HG02798 (cell line): Measurements from ENCODE around the gene ADAMTS16.

Experiments
- ATAC-seq: cut with Tn5 transposase; IDR thresholded peaks from one replicate; pipeline ENCODE4 v1.9.1; 2021; ENCODE audit warnings: mild to moderate bottlenecking; ENCODE audit not compliant: unreplicated experiment, poor library complexity

ADAMTS16 gene

DNA sequence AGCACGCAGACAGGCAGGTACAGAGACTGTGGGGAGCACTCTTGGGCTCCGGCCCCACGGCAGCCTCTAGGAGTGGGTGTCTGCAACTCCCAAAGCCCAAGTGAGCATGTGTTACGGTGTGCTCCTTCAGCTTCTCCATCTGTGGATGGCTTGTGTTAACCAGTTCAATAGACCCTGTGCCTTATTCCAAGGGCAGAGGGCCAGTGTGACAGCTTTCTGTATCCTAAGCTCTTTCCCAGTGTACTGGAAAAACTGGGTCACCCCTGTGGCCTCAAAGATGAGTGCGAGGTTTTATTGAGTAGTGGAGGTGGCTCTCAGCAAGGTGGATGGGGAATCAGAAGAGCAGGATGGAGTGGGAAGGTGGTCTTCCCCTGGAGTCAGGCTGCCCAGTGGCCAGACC is 78.3 kb downstream of the ADAMTS16 start:
- ATAC-seq, result no peak

DNA sequence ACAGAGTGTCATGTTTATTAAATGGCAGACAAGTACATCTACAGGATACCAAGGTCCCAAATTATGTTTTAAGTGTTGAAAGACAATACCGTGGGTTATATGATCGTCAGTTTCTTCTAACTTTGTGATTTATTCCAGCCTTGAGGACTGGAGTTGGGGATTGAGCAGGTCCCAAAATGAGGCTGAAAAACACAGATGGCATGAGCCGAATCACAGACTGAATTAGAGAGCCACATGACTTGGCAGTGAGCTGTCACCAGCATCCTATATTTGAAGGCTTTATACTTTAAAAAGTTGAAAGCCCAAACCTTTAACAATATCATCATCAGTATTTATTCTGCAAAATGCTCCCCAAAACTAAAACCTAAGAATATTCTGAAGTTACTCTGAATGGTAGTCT is 79.4 kb downstream of the ADAMTS16 start:
- ATAC-seq, result no peak

DNA sequence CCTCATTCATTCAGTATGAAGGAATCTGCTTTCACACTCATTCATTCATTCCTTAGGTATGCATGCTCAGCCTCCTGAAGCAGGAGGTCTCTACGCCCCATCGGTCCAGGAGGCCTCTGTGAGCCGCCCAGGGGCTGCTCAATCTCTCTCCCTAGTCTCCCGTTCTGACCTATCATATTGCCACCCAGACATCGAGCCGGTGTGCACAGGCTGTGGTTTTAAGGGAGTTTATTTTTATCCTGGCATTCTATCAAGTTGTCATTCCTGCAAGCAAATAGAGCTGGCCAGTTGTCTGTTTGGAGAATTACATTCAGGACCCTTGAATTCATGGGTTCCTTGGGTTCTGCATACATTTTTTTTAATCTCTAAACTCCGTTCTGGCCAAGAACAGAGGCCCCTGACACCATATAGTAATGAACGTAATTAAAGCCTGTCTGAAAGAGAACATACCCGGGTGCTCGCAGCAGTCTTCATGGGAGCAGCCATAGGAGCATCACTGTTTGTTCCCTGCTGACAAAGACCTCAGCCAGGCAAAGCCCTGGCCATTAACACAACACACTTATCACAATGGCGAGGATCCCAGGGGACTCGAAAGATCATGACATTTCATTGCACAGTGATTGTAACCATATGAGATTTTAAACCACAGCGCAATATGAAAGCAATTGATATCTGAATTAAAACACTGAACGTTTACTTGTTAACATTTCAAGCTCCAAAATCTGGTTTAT is 80.9 kb downstream of the ADAMTS16 start:
- no peak for ATAC-seq

DNA sequence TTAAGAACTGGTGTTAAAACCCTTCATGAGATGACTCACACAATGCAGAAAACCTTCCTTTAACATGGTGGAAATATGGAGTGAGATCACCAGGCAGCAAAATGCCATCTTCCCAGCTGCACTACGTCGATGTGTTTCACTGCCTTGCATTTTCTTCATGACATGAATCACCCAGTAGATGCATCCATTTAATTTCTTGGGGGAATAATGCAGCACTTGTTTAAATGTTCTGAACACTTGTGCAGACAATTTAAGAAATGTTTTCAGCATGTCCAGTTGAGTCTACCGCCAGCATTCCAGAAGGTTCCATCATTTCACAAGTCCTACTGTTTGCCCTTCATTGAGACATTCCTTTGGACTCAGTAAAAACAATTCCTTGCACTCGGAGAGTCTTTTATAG is 81.6 kb downstream of the ADAMTS16 start:
- no peak for ATAC-seq

GRCh38 chr5:5231576-5231975 is 91.4 kb downstream of the ADAMTS16 start:
- no peak for ATAC-seq

DNA sequence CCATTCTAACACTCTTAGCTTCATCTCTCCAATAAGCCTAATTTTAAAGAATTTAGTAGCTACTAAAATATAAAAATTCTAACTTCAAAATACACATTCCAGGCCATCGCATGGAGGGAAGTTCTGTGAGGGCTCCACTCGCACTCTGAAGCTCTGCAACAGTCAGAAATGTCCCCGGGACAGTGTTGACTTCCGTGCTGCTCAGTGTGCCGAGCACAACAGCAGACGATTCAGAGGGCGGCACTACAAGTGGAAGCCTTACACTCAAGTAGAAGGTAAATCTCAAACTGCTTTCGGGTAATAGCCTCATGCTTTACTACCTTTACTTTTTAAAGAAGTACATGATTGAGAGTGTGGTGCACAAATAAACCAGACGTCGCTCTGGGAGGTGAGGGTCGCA is 94.8 kb downstream of the ADAMTS16 start:
- no peak for ATAC-seq

DNA sequence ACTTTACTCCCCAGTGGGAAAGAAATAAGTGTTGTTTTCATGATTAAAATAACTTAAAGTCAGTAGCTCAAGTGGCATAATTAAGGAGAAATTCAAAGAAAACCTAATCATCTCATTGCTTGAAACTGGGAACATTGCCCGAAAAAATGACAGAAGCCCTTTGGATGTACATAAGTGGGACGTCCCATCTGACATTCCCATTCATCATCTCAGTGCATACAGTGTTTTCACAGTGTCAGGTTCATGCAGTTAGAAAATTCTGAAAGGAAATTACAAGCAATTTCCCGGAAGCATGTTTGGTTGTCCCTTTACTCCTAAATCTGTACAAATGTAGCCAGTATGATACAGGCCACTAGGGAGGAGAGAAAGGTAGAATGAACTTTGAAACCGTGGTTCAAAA is 95.6 kb downstream of the ADAMTS16 start:
- ATAC-seq, result no peak

DNA sequence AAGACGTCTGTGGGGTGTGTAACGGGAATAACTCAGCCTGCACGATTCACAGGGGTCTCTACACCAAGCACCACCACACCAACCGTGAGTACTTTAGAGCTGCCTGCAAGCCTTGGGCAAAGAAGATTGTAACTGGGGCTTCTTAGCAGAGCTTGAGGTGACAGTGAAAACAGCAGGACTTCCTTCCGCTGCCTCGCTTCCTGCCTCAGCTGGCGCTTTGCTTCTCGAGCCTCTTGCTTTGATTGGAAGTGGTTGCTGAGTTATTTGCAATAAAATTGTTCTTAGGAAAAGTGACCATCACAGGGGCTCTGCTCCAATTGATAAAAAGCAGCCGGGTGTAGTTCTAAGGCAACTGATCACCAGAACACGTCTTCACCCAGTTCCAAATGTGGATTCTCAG is 99.1 kb downstream of the ADAMTS16 start:
- ATAC-seq, result no peak

- no peak for ATAC-seq
Measured at GRCh38 chr5:5240234-5240633, 100.1 kb downstream of the ADAMTS16 start.

DNA sequence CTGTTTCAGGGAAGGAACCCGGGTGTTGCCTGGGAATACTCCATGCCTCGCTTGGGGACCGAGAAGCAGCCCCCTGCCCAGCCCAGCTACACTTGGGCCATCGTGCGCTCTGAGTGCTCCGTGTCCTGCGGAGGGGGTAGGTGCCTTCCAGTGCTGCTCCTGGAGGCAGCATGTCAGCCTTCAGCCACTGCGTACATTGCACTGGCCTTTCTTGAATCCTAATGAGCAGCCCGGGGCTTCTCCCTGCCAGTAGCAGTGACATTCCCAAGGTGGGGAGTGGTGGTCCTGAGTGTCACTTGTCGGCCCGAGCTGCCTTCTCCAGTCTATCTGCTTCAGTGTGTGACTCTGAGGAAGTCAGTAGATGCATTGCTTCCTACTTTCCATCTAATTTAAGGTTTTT is 101.9 kb downstream of the ADAMTS16 start:
- no peak for ATAC-seq

- ATAC-seq, result no peak
Measured at GRCh38 chr5:5246736-5247135, 106.6 kb downstream of the ADAMTS16 start.

DNA sequence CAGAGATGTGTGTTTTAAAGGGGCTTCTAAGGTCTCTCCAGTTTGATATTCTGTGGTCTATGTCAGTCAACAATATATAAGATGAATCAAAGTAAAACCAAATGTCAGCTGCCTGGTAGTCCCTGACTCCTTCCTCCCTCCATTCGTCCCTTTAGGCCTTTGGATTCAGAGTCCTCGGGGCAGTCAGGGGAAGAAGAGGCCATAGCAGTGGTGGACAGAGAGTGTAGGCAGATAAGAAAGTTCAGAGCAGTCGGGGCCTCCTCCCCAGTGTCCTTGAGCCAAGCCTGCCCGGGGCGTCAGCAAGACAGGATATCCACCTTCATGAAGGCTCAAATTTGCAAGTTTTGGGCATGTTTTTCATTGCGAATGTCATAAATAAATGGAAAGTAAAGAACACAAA is 110.6 kb downstream of the ADAMTS16 start:
- no peak for ATAC-seq

DNA sequence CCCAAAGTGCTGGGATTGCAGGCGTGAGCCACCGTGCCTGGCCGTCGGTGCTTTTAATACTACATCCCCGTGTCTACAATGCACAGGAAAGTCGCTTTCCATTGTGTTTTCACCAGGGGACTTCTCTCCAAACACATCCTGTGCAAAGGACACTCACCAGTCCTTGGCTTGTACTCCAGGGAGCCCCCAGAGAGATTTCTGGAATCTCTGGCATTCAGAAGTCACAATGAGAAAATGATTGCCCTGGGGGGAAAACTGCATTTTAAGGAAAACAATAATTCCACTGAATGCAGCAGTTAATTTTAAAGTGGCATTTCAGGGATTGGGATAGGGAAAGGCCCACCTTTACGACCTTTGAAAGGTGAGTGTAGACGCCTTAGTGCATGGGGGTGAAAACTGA is 112.0 kb downstream of the ADAMTS16 start:
- ATAC-seq, result no peak

GRCh38 chr5:5257353-5257752 is 117.2 kb downstream of the ADAMTS16 start:
- no peak for ATAC-seq

- no peak for ATAC-seq
Measured at GRCh38 chr5:5258564-5258963, 118.4 kb downstream of the ADAMTS16 start.

GRCh38 chr5:5264727-5265126 is 124.6 kb downstream of the ADAMTS16 start:
- ATAC-seq, result no peak

DNA sequence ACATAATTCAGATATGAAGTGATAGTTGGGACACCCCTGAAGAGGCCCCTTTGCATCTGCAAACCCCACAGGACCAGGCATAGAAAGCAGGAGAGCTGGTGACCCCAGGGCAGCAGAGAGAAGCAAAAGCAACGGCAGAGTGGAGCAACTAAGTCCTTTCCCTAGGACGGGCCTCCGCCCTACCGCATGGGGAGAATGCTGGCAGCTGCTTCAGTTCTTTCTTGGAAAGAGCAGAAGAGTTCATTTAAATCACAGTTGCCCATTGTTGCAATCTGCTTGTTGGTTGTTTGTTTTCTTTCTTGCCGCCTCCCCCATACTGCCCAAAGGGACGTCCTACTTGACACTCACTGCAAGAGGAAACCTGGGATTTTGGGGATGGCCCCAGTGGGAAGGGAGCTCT is 126.2 kb downstream of the ADAMTS16 start:
- ATAC-seq, result no peak

DNA sequence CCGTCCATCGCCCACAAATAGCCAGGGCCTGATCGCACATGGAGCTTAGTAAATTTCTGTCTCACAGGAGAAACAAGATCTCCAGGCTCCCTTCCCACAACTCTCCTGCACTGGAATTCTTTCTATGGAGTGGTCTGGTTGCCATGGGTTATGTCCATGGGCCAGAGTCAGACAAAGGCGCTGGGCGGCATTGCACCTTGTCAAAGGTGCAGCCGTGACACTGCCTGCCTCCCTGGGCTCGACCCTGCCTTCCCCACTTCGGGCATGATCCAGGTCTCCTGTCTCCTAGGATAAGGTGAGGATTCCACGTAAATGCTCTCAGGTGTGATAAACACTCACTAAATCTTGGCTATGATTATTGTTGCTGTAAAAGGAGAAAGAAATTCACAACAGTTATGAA is 130.0 kb downstream of the ADAMTS16 start:
- no peak for ATAC-seq

- ATAC-seq, result no peak
Measured at GRCh38 chr5:5270958-5271785, 131.0 kb downstream of the ADAMTS16 start.

DNA sequence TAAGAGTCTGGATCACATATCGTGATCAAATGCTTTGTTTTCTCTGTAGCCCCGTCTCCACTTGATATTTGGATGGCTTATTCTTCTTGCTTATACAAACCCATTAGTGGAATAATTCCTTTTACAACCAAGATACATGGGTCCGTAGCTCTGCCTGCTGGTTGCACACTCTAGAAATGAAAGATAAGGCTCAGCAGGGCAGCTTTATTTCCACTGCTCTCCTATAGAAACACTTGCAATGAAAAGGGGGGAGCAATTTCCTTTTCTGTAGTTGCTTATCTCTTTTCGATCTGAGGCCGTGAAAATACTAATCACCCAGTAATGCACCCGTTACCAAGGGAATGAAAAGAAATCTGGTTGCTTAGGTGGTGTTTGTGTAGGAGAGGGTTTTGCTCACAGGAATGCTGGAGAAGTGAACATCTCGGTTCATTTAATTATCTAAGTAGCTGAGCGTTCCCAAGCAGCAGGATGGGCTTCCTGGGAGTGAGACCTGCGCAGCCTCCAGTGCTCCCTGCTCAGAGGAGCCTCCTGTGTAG is 131.7 kb downstream of the ADAMTS16 start:
- no peak for ATAC-seq

GRCh38 chr5:5273398-5273797 is 133.3 kb downstream of the ADAMTS16 start:
- ATAC-seq, result no peak

GRCh38 chr5:5273976-5274375 is 133.8 kb downstream of the ADAMTS16 start:
- no peak for ATAC-seq
